H1 (cell line): ENCODE measurements around the gene ACTC1. TPM values are rescaled to one million over a fixed set of nuclear protein-coding genes. Genes with fewer than 3 reads are reported as not detected.

Experiments used
- CTCF ChIA-PET: fragments of 300-600 bp; sonication (Branson Sonifier 250); formaldehyde crosslinking; loops from one replicate; lab custom pipeline; 2021; ENCODE audit not compliant: partially characterized antibody; lab: Charles Lee
- POLR2A ChIA-PET: fragments of 300-600 bp; sonication (Branson Sonifier 250); formaldehyde crosslinking; loops from one replicate; lab custom pipeline; 2021; ENCODE audit warnings: inconsistent platforms; ENCODE audit not compliant: partially characterized antibody; lab: Charles Lee
- DNase-seq, 2 experiments: peaks; one replicate each; pipeline versions ENCODE4 v3.0.0 to v3.0.0-alpha.2; 2010 to 2022; ENCODE audit warnings: low spot score in 2 of 2, low read depth in 1 of 2, mixed read lengths in 1 of 2
- FAIRE-seq: peaks from 2 replicates; lab custom pipeline; 2011; peaks lifted over from hg19 to GRCh38; lab: Jason Lieb, UNC
- H2AFZ ChIP-seq: 2 replicates; pipeline ENCODE4 v1.8.1; 2012; ENCODE audit warnings: low read length, inconsistent platforms
- H2AK5ac ChIP-seq: 2 replicates; pipeline ENCODE4 v1.6.1; 2013; ENCODE audit warnings: low read depth, low read length
- H2BK120ac ChIP-seq: replicated peaks from 2 replicates; pipeline ENCODE3; 2013; ENCODE audit warnings: low read depth, low read length, inconsistent platforms
- H2BK12ac ChIP-seq: 2 replicates; pipeline ENCODE4 v1.6.1; 2013; ENCODE audit warnings: low read depth, low read length
- H2BK15ac ChIP-seq: 2 replicates; pipeline ENCODE4 v1.6.1; 2013; ENCODE audit warnings: low read length
- H2BK20ac ChIP-seq: 2 replicates; pipeline ENCODE4 v1.6.1; 2013; ENCODE audit warnings: low read length
- H2BK5ac ChIP-seq: 2 replicates; pipeline ENCODE4 v1.6.1; 2013; ENCODE audit warnings: low read depth, low read length
- H3K14ac ChIP-seq: 2 replicates; pipeline ENCODE4 v1.6.1; 2013; ENCODE audit warnings: inconsistent platforms; ENCODE audit not compliant: insufficient read length
- H3K18ac ChIP-seq: 2 replicates; pipeline ENCODE4 v1.6.1; 2013; ENCODE audit warnings: low read length; ENCODE audit errors: extremely low read depth
- H3K23ac ChIP-seq: 2 replicates; pipeline ENCODE4 v1.6.1; 2013; ENCODE audit warnings: inconsistent platforms; ENCODE audit not compliant: insufficient read length
- H3K23me2 ChIP-seq: 2 replicates; pipeline ENCODE4 v1.6.1; 2013; ENCODE audit warnings: low read depth, low read length
- H3K27ac ChIP-seq: 2 replicates; pipeline ENCODE4 v1.6.1; 2011; ENCODE audit warnings: low read depth, low read length, inconsistent platforms
- H3K27me3 ChIP-seq, 4 experiments: replicated peaks in 1 of 4; 1 replicate in 1 of 4; 2 replicates in 3 of 4; pipeline versions ENCODE4 v1.6.1 to v1.8.1; 2011 to 2013; ENCODE audit warnings: low read length in 3 of 4, mild to moderate bottlenecking in 3 of 4, inconsistent platforms in 2 of 4, mixed read lengths in 2 of 4, moderate library complexity in 1 of 4; ENCODE audit not compliant: control insufficient read depth in 3 of 4, insufficient read depth in 3 of 4; ENCODE audit errors: extremely low read depth in 1 of 4
- H3K36me3 ChIP-seq, 4 experiments: 2 replicates each; pipeline versions ENCODE4 v1.6.1 to v1.8.1; 2011 to 2013; ENCODE audit warnings: mild to moderate bottlenecking in 4 of 4, low read length in 3 of 4, moderate library complexity in 2 of 4, control low read depth in 1 of 4, inconsistent platforms in 1 of 4; ENCODE audit not compliant: insufficient read depth in 4 of 4, control insufficient read depth in 2 of 4
- H3K4ac ChIP-seq: replicated peaks from 2 replicates; pipeline ENCODE3; 2013; ENCODE audit warnings: low read length, low read depth, mixed read lengths, inconsistent platforms; ENCODE audit not compliant: insufficient read length
- H3K4me1 ChIP-seq, 4 experiments: replicated peaks in 1 of 4; 1 replicate in 1 of 4; 2 replicates in 3 of 4; pipeline versions ENCODE4 v1.6.1 to v1.8.1; 2011 to 2013; ENCODE audit warnings: low read length in 3 of 4, inconsistent platforms in 2 of 4, mixed read lengths in 1 of 4; ENCODE audit not compliant: insufficient read depth in 4 of 4, control insufficient read depth in 3 of 4
- H3K4me2 ChIP-seq, 2 experiments: 2 replicates each; pipeline versions ENCODE4 v1.6.1 to v1.8.1; 2011 to 2013; ENCODE audit warnings: low read depth in 2 of 2, low read length in 2 of 2, control low read depth in 1 of 2, inconsistent platforms in 1 of 2, mild to moderate bottlenecking in 1 of 2; ENCODE audit not compliant: insufficient read depth in 1 of 2
- H3K4me3 ChIP-seq, 4 experiments: fragments of 200-600, 300-600 bp in 1 of 4; sonication (generic), shearing (Covaris generic), sonication (Bioruptor Twin) in 1 of 4; 2 replicates each; pipeline versions ENCODE4 v1.5.1 to v1.8.1; 2011 to 2016; ENCODE audit warnings: low read length in 4 of 4, low read depth in 3 of 4, control low read depth in 2 of 4, inconsistent platforms in 2 of 4, mild to moderate bottlenecking in 2 of 4, mixed read lengths in 1 of 4, moderate library complexity in 1 of 4; ENCODE audit not compliant: insufficient read depth in 2 of 4; ENCODE audit errors: extremely low read depth in 1 of 4
- H3K56ac ChIP-seq: replicated peaks from 2 replicates; pipeline ENCODE3; 2013; ENCODE audit warnings: low read depth, mild to moderate bottlenecking, mixed read lengths, low read length, inconsistent platforms; ENCODE audit not compliant: insufficient read length
- H3K79me1 ChIP-seq: 2 replicates; pipeline ENCODE4 v1.6.1; 2013; ENCODE audit warnings: low read depth, low read length, control low read depth
- H3K79me2 ChIP-seq, 2 experiments: 2 replicates each; pipeline versions ENCODE4 v1.6.1 to v1.8.1; 2012 to 2013; ENCODE audit warnings: low read length in 2 of 2, mild to moderate bottlenecking in 2 of 2, inconsistent platforms in 1 of 2; ENCODE audit not compliant: insufficient read depth in 2 of 2, control insufficient read depth in 1 of 2
- H3K9ac ChIP-seq, 4 experiments: replicated peaks in 1 of 4; 1 replicate in 1 of 4; 2 replicates in 3 of 4; pipeline versions ENCODE4 v1.6.1 to v1.8.1; 2011 to 2013; ENCODE audit warnings: low read depth in 3 of 4, low read length in 3 of 4, control low read depth in 2 of 4, mild to moderate bottlenecking in 2 of 4, moderate library complexity in 2 of 4, inconsistent platforms in 1 of 4; ENCODE audit errors: extremely low read depth in 1 of 4
- H3K9me3 ChIP-seq, 2 experiments: 2 replicates each; pipeline versions ENCODE4 v1.6.1 to v1.8.1; 2012 to 2013; ENCODE audit warnings: mild to moderate bottlenecking in 2 of 2, moderate library complexity in 2 of 2, control low read depth in 1 of 2, inconsistent platforms in 1 of 2, low read depth in 1 of 2, low read length in 1 of 2, mixed read lengths in 1 of 2; ENCODE audit not compliant: insufficient read depth in 2 of 2
- H4K20me1 ChIP-seq, 2 experiments: replicated peaks in 1 of 2; 2 replicates each; pipeline versions ENCODE3 to v1.8.1; 2011 to 2013; ENCODE audit warnings: inconsistent platforms in 2 of 2, low read length in 2 of 2, mild to moderate bottlenecking in 1 of 2; ENCODE audit not compliant: insufficient read depth in 2 of 2, control insufficient read depth in 1 of 2
- H4K5ac ChIP-seq: 2 replicates; pipeline ENCODE4 v1.6.1; 2013; ENCODE audit warnings: low read length, low read depth, mixed read lengths, inconsistent platforms; ENCODE audit not compliant: insufficient read length
- H4K8ac ChIP-seq: 2 replicates; pipeline ENCODE4 v1.8.0; 2013; ENCODE audit warnings: mild to moderate bottlenecking, moderate library complexity, low read length, inconsistent platforms; ENCODE audit not compliant: insufficient read depth; ENCODE audit errors: extremely low read depth
- H4K91ac ChIP-seq: replicated peaks from 2 replicates; pipeline ENCODE3; 2013; ENCODE audit warnings: low read length, mixed read lengths, inconsistent platforms; ENCODE audit not compliant: insufficient read length
- BRCA1 ChIP-seq: IDR thresholded peaks from 2 replicates; pipeline ENCODE4 v1.6.1; 2012; ENCODE audit warnings: low read depth, low read length, improper control_type of control experiment
- CTBP2 ChIP-seq: IDR thresholded peaks from 2 replicates; pipeline ENCODE4 v1.7.0; 2011; ENCODE audit warnings: borderline replicate concordance, mild to moderate bottlenecking, moderate library complexity, mixed read lengths, low read length; ENCODE audit not compliant: insufficient read depth, insufficient read length
- EZH2 ChIP-seq: fragments of 200-600 bp; sonication (generic); IDR thresholded peaks from 2 replicates; pipeline ENCODE4 v1.7.1; 2012; ENCODE audit warnings: low read depth, mild to moderate bottlenecking, moderate library complexity, low read length, inconsistent platforms; ENCODE audit not compliant: severe bottlenecking
- JUND ChIP-seq: IDR thresholded peaks from 2 replicates; pipeline ENCODE4 v1.6.1; 2011; ENCODE audit warnings: mild to moderate bottlenecking, improper control_type of control experiment, low read length
- NRF1 ChIP-seq: IDR thresholded peaks from 2 replicates; pipeline ENCODE4 v1.6.1; 2011; ENCODE audit warnings: mild to moderate bottlenecking, low read depth, low read length, improper control_type of control experiment
- RAD21 ChIP-seq, 2 experiments: IDR thresholded peaks in 1 of 2; conservative IDR thresholded peaks in 1 of 2; 2 replicates each; pipeline ENCODE4 v1.6.1; 2011; ENCODE audit warnings: low read depth in 2 of 2, low read length in 2 of 2, improper control_type of control experiment in 1 of 2, inconsistent platforms in 1 of 2, mild to moderate bottlenecking in 1 of 2, moderate library complexity in 1 of 2
- WGBS, 2 experiments: shearing (Covaris generic) in 1 of 2; methylation state at CpG; one replicate each; pipeline versions ENCODE4 v1.1.6 to v1.1.7; 2013 to 2015; ENCODE audit warnings: low lambda C conversion rate in 2 of 2, mixed read lengths in 2 of 2, inconsistent platforms in 1 of 2, low coverage in 1 of 2, missing lambda C conversion rate in 1 of 2; ENCODE audit not compliant: insufficient replicate concordance in 2 of 2, insufficient coverage in 1 of 2, insufficient read length in 1 of 2; ENCODE audit errors: extremely low coverage in 1 of 2, missing lambda C conversion rate in 1 of 2; 5-methylcytosine and 5-hydroxymethylcytosine counted together
- polyA plus RNA-seq, 7 experiments: library from polyadenylated mRNA; depleted of rRNA in 3 of 7; stranded (reverse) in 5 of 7; unstranded in 2 of 7; fragments of >200 nt in 5 of 7; fragments of 200-250 nt in 2 of 7; gene quantifications; 1 replicate in 5 of 7; 2 replicates in 1 of 7; 4 replicates in 1 of 7; pipeline versions ENCODE4 v1.2.1 to v1.2.3, GENCODE V29; 2011 to 2013; ENCODE audit warnings: missing spikeins in 2 of 7, mixed read lengths in 2 of 7
- total RNA-seq: library from RNA; stranded (reverse); fragmentation: NEBNext Ultra II Directional; extraction: Animal tissue kit (Norgen Biotek cat#: 25700); gene quantifications from 2 replicates; pipeline ENCODE4 v1.2.1, GENCODE V29; 2021

The ACTC1 gene
- total and polyA plus RNA-seq, 2 of the 8 experiments (the other 6 are each of a cell fraction or from before 2014, with no cell fraction given) = 37.6 to 90.0 TPM

DNA sequence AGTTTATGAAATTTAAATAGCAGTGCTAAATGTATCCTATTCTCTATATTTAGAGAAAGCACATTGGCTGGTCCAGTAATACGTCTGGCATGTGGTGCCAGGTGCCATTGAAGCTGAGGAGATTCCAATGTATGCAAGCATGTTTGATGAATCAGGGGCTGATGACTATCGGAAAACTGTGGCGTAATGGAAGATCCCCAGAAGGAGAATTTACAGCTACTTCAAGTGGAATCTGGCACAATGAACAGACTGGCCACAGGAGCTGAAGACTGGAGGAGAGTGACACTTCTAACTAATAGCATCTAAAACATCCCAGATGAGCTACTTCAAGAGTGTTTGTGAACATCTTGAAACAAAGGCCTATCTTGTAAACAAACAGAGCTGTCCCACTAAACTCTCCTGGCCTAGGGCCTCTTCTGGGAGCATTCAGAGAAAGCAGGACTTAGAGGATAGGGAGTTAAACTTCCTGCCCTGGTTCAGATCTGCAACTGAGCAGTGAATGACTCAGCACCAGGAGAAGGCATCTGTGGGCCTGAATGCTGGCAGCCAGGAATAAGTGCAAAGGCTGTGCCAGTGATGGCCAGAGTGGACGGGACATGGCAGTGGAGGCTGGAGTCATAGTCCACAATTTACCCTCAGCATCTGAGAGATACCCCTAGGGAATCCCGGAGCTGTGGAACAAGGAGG lies 15.2 kb upstream of the ACTC1 start:
- Histone ChIP-seq H3K4ac (no peak overlapping the region), H4K5ac (no peak overlapping the region), H3K36me3 (no peaks in the 10 kb centered on the region), H2BK120ac (no peak overlapping the region), H4K8ac (no peak overlapping the region), H3K14ac (no peak overlapping the region), H3K4me1 (no peaks in the 10 kb centered on the region; a peak in 1 of 7 replicates), H3K79me1 (no peaks in the 10 kb centered on the region), H3K9me3 (no peaks in the 10 kb centered on the region), H3K18ac (no peak overlapping the region), H3K27ac (no peak overlapping the region), H3K56ac (no peak overlapping the region), H3K79me2 (no peaks in the 10 kb centered on the region), H2BK12ac (no peak overlapping the region), H2AK5ac (no peak overlapping the region), H4K91ac (no peak overlapping the region), H2AFZ (no peak overlapping the region), H2BK5ac (no peak overlapping the region), H3K27me3 (no peaks in the 10 kb centered on the region), H2BK15ac (no peak overlapping the region), H3K4me3 (no peak overlapping the region), H3K4me2 (no peak overlapping the region), H3K23ac (no peak overlapping the region), H4K20me1 (no peaks in the 10 kb centered on the region), H3K23me2 (no peaks in the 10 kb centered on the region), H2BK20ac (no peak overlapping the region), H3K9ac (no peak overlapping the region)
- ChIA-PET CTCF (interaction anchor here (0.7 to 1.5 kb wide), 3 partner anchors 10 to 140 kb away, joined by 3 to 5 read pairs (median 4); no protein-coding TSS in a partner anchor), POLR2A (no interaction called here)
- DNase-seq (no peak), FAIRE-seq (no peak)
- 94% methylated on average over 5 of the region's 5 CpGs; no CpG with 5 or more reads in 1 of the 2 experiments for WGBS, 2 experiments
- TF ChIP-seq EZH2 (no peak), RAD21 (IDR thresholded peaks at IDR 0.05 in 1 of 2, conservative IDR thresholded peaks at IDR 0.05 in 1 of 2; ENCODE audit: low read depth in 2 of 2, low read length in 2 of 2) (no peak), JUND (no peak), NRF1 (no peak), BRCA1 (no peak), CTBP2 (no peak)
